ENCODE data around the gene AURKA. TPM values are rescaled to one million over a fixed set of nuclear protein-coding genes. Genes with fewer than 3 reads are reported as not detected.
"Not testable (repeated sequence)": the region's sequence is repeated elsewhere in the genome, so short reads cannot be mapped to it uniquely, and the experiment has no call there.

AURKA gene
- total RNA-seq, 1 donor from 2014 or later = 12.4 TPM

- Mint-ChIP-seq H3K27me3 (ENCODE audit: unreplicated experiment) (peaks cover 4% of the 10 kb centered on the region), H3K27ac (ENCODE audit: unreplicated experiment) (no peak overlapping the region), H3K4me3 (ENCODE audit: unreplicated experiment) (no peak overlapping the region), H3K9me3 (ENCODE audit: unreplicated experiment) (no peaks in the 10 kb centered on the region), H3K4me1 (ENCODE audit: low read depth, unreplicated experiment) (no peaks in the 10 kb centered on the region), H3K36me3 (ENCODE audit: unreplicated experiment) (no peaks in the 10 kb centered on the region)
- TF ChIP-seq CTCF (IDR thresholded peaks at IDR 0.05; ENCODE audit: partially characterized antibody, unreplicated experiment) = no peak
- no peak for DNase-seq
Measured at GRCh38 chr20:56412473-56412790, 20.4 kb upstream of the AURKA start.

DNA sequence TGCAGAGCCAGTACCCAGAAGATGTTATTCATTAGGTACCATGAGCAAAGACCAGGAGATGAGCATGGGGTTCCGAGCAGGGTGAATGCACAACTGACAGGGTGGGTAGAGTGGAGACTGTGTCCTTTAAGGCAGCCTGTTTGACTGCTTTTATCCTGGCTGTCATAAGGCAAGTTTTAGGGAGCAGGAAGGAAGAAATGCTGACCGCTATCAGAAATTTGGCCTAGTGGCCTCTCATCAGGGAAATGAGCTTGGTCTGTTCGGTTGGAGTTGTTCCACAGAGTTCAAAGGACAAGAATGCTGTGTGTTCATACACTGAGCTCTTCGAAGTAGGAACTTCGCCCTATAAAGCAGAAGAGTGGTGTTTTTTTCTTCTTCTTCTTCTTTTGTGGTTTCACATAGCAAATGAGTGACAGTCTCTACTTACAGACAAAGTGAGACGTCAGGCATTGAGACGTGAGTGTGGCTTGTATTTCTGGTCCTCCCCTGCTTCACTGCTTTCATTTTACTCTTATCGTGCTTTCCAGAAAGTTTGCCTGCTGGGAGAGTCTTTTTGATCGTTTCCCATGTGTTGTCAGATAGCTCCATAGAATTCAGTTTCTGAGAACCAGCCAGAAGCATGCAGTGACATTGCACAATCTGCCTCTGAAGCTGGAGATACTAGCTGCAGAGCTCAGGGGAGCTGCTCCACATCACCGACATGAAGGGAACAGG is 19.9 kb upstream of the AURKA start, which contains the start of gene CASS4:
Gene CASS4 (plus strand): TSS at position 502 of the 714 bp plus-strand sequence. CDS start 199 bp downstream, at position 701.
- no peak for TF ChIP-seq CTCF (IDR thresholded peaks at IDR 0.05; ENCODE audit: partially characterized antibody, unreplicated experiment)
- Mint-ChIP-seq H3K4me1 (ENCODE audit: low read depth, unreplicated experiment) (no peaks in the 10 kb centered on the region), H3K9me3 (ENCODE audit: unreplicated experiment) (no peaks in the 10 kb centered on the region), H3K27me3 (ENCODE audit: unreplicated experiment) (peaks cover 4% of the 10 kb centered on the region), H3K27ac (ENCODE audit: unreplicated experiment) (no peak within 1 kb of the TSS), H3K4me3 (ENCODE audit: unreplicated experiment) (no peak within 1 kb of the TSS), H3K36me3 (ENCODE audit: unreplicated experiment) (no peaks in the 10 kb centered on the region)
- DNase-seq = no peak

- not testable (repeated sequence) for H3K4me3 Mint-ChIP-seq (ENCODE audit: unreplicated experiment); H3K27ac Mint-ChIP-seq (ENCODE audit: unreplicated experiment); DNase-seq; H3K36me3 Mint-ChIP-seq (ENCODE audit: unreplicated experiment); H3K4me1 Mint-ChIP-seq (ENCODE audit: low read depth, unreplicated experiment); H3K9me3 Mint-ChIP-seq (ENCODE audit: unreplicated experiment); H3K27me3 Mint-ChIP-seq (ENCODE audit: unreplicated experiment)
Measured at GRCh38 chr20:56411287-56411686, 19.3 kb upstream of the AURKA start.

- Mint-ChIP-seq H3K36me3 (ENCODE audit: unreplicated experiment) (no peaks in the 10 kb centered on the region), H3K27ac (ENCODE audit: unreplicated experiment) (no peak overlapping the region), H3K27me3 (ENCODE audit: unreplicated experiment) (peaks cover 2% of the 10 kb centered on the region), H3K4me3 (ENCODE audit: unreplicated experiment) (no peak overlapping the region), H3K4me1 (ENCODE audit: low read depth, unreplicated experiment) (no peaks in the 10 kb centered on the region), H3K9me3 (ENCODE audit: unreplicated experiment) (no peaks in the 10 kb centered on the region)
- no peak for DNase-seq
- no peak for TF ChIP-seq CTCF (IDR thresholded peaks at IDR 0.05; ENCODE audit: partially characterized antibody, unreplicated experiment)
Measured at GRCh38 chr20:56409956-56410355, 17.9 kb upstream of the AURKA start.

DNA sequence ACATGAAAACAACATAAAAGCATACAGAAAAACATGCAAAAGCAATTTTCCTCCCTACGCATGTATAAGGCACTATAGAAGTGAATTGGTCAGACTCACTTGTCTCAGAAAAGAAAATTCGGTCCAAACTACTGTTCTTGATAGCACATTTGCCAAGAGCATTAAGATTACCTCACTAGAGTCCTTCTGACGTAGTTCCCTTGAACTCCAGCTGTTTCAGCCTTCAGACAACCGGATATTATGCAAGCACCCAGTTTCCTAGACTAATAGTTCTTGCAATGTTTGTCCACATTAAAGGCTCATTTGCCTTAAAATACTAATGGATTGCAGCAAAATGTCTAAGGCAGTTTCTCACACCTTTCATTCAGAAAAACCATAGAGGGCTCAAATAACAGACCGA is 17.5 kb upstream of the AURKA start:
- H3K4me1 Mint-ChIP-seq (ENCODE audit: low read depth, unreplicated experiment) = no peaks in the 10 kb centered on the region
- H3K36me3 Mint-ChIP-seq (ENCODE audit: unreplicated experiment) = no peaks in the 10 kb centered on the region
- no peak overlapping the region for H3K4me3 Mint-ChIP-seq (ENCODE audit: unreplicated experiment)
- peaks cover 2% of the 10 kb centered on the region for H3K27me3 Mint-ChIP-seq (ENCODE audit: unreplicated experiment)
- no peak for DNase-seq
- no peaks in the 10 kb centered on the region for H3K9me3 Mint-ChIP-seq (ENCODE audit: unreplicated experiment)
- no peak for TF ChIP-seq CTCF (IDR thresholded peaks at IDR 0.05; ENCODE audit: partially characterized antibody, unreplicated experiment)
- no peak overlapping the region for H3K27ac Mint-ChIP-seq (ENCODE audit: unreplicated experiment)
